ENCODE data around the gene SNX25. TPM values are rescaled to one million over a fixed set of nuclear protein-coding genes. Genes with fewer than 3 reads are reported as not detected.

Gene SNX25
- total RNA-seq = 74.7 TPM
- long read RNA-seq, transcript SNX25-201 (19 exons, 3,264 nt) = major isoform, 74 of 165 reads
- long read RNA-seq, partial matches to known transcripts = 24 of 165 reads
- long read RNA-seq, other reads (novel, unspliced or antisense) = 66 of 165 reads

DNA sequence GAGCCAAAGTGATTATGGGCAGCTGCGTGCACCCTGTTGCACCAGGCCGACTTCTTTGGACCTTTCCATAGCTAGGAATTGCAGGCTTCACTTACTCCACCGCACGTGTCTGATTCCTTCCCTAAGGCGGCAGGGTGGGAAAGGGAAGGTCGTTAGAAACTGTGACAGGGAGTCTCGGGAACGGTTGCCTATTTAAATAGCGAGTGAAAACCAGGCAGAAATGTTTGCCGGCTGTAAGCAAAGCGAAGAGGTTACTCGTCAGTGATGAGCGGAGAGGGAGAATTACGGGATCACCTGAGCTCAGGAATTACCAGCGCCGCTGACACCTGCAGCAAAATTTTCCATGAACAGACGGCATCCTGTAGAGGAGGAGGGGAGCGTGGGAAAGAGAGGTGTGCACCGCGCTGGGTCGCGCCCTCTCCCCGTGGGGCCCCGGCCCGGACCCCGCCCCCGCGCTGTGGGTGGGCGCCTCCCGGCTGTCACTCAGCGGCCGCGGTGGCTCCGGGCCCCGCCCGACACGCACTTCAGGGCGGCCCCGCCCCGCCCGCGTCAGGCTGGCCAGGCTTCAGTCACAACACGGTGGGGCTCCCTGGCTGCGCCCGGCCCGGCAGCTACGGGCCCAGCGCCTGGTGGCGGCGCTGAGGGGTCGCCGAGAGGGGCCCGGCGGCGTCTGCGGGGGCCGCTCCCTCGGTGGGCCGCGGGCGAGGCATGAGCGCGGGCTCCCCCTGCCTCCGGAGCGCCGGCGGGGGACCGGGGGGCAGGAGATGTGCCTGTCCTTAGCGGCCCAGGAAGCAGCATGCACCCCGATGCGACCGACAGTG, at the start of gene SNX25:
Gene SNX25 (plus strand): TSS at position 568 of the 821 bp plus-strand sequence. CDS start 229 bp downstream, at position 797.
- ATAC-seq = peak; percentile 97 to 98
- no peaks in the 10 kb centered on the region for H3K27me3 ChIP-seq (ENCODE audit: low read depth)
- intact Hi-C loops (cut with DNase I) = no loop called here

DNA sequence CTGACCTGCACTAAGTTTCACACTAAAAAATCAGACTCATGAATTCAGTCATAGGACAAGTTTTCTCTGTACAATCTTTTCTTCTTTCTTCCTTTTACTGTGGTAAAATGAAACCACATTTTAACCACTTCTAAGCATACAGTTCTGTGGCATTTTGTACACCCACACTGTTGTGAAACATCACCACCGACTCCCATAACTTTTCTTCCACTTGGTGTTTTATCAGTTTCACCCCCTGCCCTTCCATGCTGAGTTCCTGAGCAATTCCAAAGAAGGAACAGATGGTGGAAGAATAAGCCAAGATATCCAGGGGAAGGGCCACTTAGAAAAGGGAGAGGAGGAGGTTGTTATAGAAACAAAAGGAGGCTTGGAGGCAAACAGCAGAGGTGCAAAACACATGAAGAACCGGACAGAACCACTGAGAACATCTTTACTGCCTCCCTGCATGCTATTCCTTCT, 43.8 kb upstream of the SNX25 start:
- Histone ChIP-seq H3K27ac (no peak overlapping the region), H3K4me1 (no peaks in the 10 kb centered on the region), H3K4me3 (no peak overlapping the region), H3K9me3 (no peaks in the 10 kb centered on the region), H3K27me3 (ENCODE audit: low read depth) (no peaks in the 10 kb centered on the region), H3K36me3 (peaks cover 56% of the 10 kb centered on the region)
- TF ChIP-seq, protein P1, sequence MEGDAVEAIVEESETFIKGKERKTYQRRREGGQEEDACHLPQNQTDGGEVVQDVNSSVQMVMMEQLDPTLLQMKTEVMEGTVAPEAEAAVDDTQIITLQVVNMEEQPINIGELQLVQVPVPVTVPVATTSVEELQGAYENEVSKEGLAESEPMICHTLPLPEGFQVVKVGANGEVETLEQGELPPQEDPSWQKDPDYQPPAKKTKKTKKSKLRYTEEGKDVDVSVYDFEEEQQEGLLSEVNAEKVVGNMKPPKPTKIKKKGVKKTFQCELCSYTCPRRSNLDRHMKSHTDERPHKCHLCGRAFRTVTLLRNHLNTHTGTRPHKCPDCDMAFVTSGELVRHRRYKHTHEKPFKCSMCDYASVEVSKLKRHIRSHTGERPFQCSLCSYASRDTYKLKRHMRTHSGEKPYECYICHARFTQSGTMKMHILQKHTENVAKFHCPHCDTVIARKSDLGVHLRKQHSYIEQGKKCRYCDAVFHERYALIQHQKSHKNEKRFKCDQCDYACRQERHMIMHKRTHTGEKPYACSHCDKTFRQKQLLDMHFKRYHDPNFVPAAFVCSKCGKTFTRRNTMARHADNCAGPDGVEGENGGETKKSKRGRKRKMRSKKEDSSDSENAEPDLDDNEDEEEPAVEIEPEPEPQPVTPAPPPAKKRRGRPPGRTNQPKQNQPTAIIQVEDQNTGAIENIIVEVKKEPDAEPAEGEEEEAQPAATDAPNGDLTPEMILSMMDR (IDR thresholded peaks at IDR 0.05) = no peak
- DNase-seq (no peak), ATAC-seq (no peak)
- intact Hi-C loops (cut with DNase I) = no loop called here

More for the DNA sequence above, at the start of gene SNX25:
- TF ChIP-seq, protein P1 (IDR thresholded peaks at IDR 0.05) = peak; percentile 16
- Histone ChIP-seq H3K4me1 (peaks cover 24% of the 10 kb centered on the region), H3K36me3 (no peaks in the 10 kb centered on the region), H3K27ac (peak within 1 kb of the TSS; percentile 86), H3K4me3 (peak within 1 kb of the TSS; percentile 63), H3K9me3 (no peaks in the 10 kb centered on the region)
- DNase-seq = peak; percentile 92

DNA sequence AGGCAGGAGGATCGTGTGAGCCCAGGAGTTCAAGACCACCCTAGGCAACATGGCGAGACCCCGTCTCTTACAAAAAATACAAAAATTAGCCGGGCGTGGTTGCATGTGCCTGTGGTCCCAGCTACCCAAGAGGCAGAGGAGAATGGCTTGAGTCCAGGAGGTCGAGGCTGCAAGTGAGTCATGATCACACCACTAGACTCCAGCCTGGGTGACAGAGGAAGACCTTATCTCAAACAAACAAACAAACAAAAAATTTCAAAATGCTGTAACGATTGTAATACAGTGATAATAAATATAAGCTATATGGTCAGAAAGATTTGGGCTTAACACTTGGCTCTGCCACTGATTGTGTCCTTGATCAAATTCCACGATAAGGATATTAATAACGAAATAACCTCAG, 42.2 kb upstream of the SNX25 start:
- intact Hi-C loops (cut with DNase I) = no loop called here
- DNase-seq = no peak

DNA sequence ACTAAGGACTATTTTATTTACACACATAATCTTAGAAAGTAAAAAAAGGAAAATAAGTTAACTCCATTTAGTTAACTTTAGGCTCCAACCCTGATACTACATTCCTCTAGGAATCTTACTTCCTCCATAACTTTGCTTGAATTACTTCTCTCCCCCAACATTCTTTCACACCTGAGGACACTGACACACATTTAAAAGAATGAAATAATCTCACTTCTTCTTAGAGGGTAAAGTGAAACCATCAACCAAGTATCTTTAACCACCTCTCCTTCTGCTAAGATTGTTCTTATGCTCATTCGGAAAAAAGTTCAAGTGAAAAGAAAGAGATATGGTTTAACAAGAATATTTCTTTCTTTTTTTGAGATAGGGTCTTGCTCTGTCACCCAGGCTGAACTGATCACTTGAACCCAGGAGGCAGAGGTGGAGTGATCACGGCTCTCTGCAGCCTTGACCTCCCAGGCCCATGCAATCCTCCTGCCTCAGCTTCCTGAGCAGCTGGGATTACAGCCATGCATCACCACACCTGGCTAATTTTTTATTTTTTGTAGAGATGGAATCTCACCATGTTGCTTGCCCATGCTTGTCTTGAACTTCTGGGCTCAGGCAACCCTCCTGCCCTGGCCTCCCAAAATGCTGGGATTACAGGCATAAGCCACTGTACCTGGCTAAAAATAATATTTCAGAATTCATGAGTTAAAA, 37.9 kb upstream of the SNX25 start:
- no peaks in the 10 kb centered on the region for H3K9me3 ChIP-seq
- no peak overlapping the region for H3K27ac ChIP-seq
- no peak for ATAC-seq
- peaks cover 56% of the 10 kb centered on the region for H3K36me3 ChIP-seq
- DNase-seq = no peak
- H3K27me3 ChIP-seq (ENCODE audit: low read depth) = no peaks in the 10 kb centered on the region
- H3K4me3 ChIP-seq = no peak overlapping the region
- TF ChIP-seq, protein P1 (IDR thresholded peaks at IDR 0.05) = no peak
- no peaks in the 10 kb centered on the region for H3K4me1 ChIP-seq
- intact Hi-C loops (cut with DNase I) = no loop called here

More for the DNA sequence above, 42.2 kb upstream of the SNX25 start:
- no peak overlapping the region for H3K4me3 ChIP-seq
- no peak overlapping the region for H3K27ac ChIP-seq
- no peaks in the 10 kb centered on the region for H3K9me3 ChIP-seq
- H3K36me3 ChIP-seq = peaks cover 51% of the 10 kb centered on the region
- ATAC-seq = no peak
- TF ChIP-seq, protein P1 (IDR thresholded peaks at IDR 0.05) = no peak
- no peaks in the 10 kb centered on the region for H3K4me1 ChIP-seq
- H3K27me3 ChIP-seq (ENCODE audit: low read depth) = no peaks in the 10 kb centered on the region

DNA sequence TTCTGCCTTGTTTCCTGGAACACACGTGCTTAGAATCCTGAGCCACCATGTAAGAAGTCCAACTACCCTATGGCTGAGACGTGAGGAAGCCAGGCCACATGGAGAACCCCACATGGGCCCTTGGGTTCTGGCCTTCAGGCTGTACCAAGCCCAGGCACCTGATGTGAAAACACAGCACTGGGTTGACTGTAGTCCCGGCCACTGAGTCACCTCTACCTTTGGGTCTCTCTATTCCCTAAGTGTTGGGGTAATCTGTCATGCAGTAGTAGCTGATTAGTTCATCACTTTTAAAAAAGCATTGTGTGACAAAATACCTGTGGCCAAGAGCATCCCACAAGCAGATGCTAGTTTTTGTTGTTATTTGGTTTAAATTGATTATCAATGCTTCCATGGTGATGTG, 29.9 kb upstream of the SNX25 start:
- Histone ChIP-seq H3K27ac (no peak overlapping the region), H3K27me3 (ENCODE audit: low read depth) (no peaks in the 10 kb centered on the region), H3K36me3 (peaks cover 13% of the 10 kb centered on the region), H3K4me3 (no peak overlapping the region), H3K9me3 (no peaks in the 10 kb centered on the region), H3K4me1 (no peaks in the 10 kb centered on the region)
- intact Hi-C loops (cut with DNase I) = no loop called here
- no peak for DNase-seq
- ATAC-seq = no peak
- TF ChIP-seq, protein P1 (IDR thresholded peaks at IDR 0.05) = no peak

All from lower lobe of right lung (tissue), 2 donors.